Panc1 (cell line): Measurements from ENCODE around the gene PSMD12. TPM values are rescaled to one million over a fixed set of nuclear protein-coding genes. Genes with fewer than 3 reads are reported as not detected.

Experiments
- ATAC-seq: fragments of 200-7000 bp; cut with Tn5 transposase; 2 replicates; pipeline ENCODE4 v1.9.1; 2020; ENCODE audit warnings: mild to moderate bottlenecking, moderate library complexity
- BruUV-seq: library from RNA; stranded (reverse); fragments of 400-500 nt; replicated peaks from 2 replicates; lab custom pipeline; 2021; lab: Mats Ljungman, UMichigan
- CTCF ChIA-PET: fragments of 300-600 bp; sonication (Branson Sonifier 250); formaldehyde crosslinking; loops from one replicate; lab custom pipeline; 2022; ENCODE audit warnings: antibody characterized with exemption; lab: Charles Lee
- POLR2A ChIA-PET: fragments of 300-600 bp; sonication (Branson Sonifier 250); formaldehyde crosslinking; loops from one replicate; lab custom pipeline; 2022; ENCODE audit warnings: antibody characterized with exemption; lab: Charles Lee
- DNase-seq: peaks from one replicate; pipeline ENCODE4 v3.0.0-alpha.2; 2010; ENCODE audit warnings: low read depth, low spot score
- H3K27ac ChIP-seq: 2 replicates; pipeline ENCODE4 v1.5.1; 2011; ENCODE audit warnings: mild to moderate bottlenecking, low read length, inconsistent platforms
- H3K27me3 ChIP-seq: fragments of 200-500 bp; sonication (Bioruptor generic); 2 replicates; pipeline ENCODE4 v1.6.0; 2014; ENCODE audit warnings: low read length, inconsistent platforms; ENCODE audit not compliant: control insufficient read depth, insufficient read depth
- H3K36me3 ChIP-seq: fragments of 200-500 bp; sonication (Bioruptor generic); 2 replicates; pipeline ENCODE4 v1.5.1; 2014; ENCODE audit warnings: inconsistent platforms, mild to moderate bottlenecking, low read length, moderate library complexity; ENCODE audit not compliant: control insufficient read depth, insufficient read depth
- H3K4me1 ChIP-seq: 2 replicates; pipeline ENCODE4 v1.5.1; 2011; ENCODE audit warnings: inconsistent platforms, mild to moderate bottlenecking, low read length, moderate library complexity; ENCODE audit not compliant: control insufficient read depth, insufficient read depth
- H3K4me3 ChIP-seq, 2 experiments: 2 replicates each; pipeline ENCODE4 v1.5.1; 2011 to 2012; ENCODE audit warnings: low read depth in 2 of 2, low read length in 2 of 2, mild to moderate bottlenecking in 2 of 2, inconsistent platforms in 1 of 2, moderate library complexity in 1 of 2
- H3K9me3 ChIP-seq: fragments of 200-500 bp; sonication (Bioruptor generic); 2 replicates; pipeline ENCODE4 v1.5.1; 2014; ENCODE audit warnings: low read depth, mild to moderate bottlenecking, inconsistent platforms, low read length, moderate library complexity; ENCODE audit not compliant: control insufficient read depth, insufficient read depth
- POLR2AphosphoS5 ChIP-seq: IDR thresholded peaks from 2 replicates; pipeline ENCODE4 v1.6.1; 2012; ENCODE audit warnings: mild to moderate bottlenecking, low read depth, low read length, moderate library complexity
- SIN3A ChIP-seq: IDR thresholded peaks from 2 replicates; pipeline ENCODE4 v1.6.1; 2012; ENCODE audit warnings: low read depth, mild to moderate bottlenecking, low read length, moderate library complexity, borderline replicate concordance; ENCODE audit not compliant: insufficient read depth
- TCF7L2 ChIP-seq: IDR thresholded peaks from 2 replicates; pipeline ENCODE4 v1.6.1; 2011; ENCODE audit warnings: mild to moderate bottlenecking, low read depth, low read length, inconsistent platforms
- in situ Hi-C: cut with HindIII; loops from 2 replicates; pipeline ENCODE4 v1.10.0; 2016; ENCODE audit warnings: low sequenced_read_pairs, low pct_unique_long_range_greater_than_20kb
- intact Hi-C: fragments of 100-400 bp; cut with micrococcal nuclease; formaldehyde crosslinking; loops from one replicate; pipeline ENCODE4 v1.10.0; 2022; ENCODE audit not compliant: unreplicated experiment
- total RNA-seq: library from RNA; stranded (reverse); gene quantifications from one replicate; pipeline ENCODE4 v1.2.1, GENCODE V29; 2021; ENCODE audit not compliant: unreplicated experiment
- TF ChIP-seq, protein P1 (sequence below), 2 experiments: IDR thresholded peaks; 2 replicates each; pipeline ENCODE4 v1.6.1; 2011 to 2012; ENCODE audit warnings: low read depth in 2 of 2, control low read depth in 1 of 2, low read length in 1 of 2, mild to moderate bottlenecking in 1 of 2, moderate library complexity in 1 of 2; ENCODE audit not compliant: insufficient read depth in 1 of 2
- TF ChIP-seq, protein P2 (sequence below): fragments of 450-650 bp; IDR thresholded peaks from 2 replicates; pipeline ENCODE4 v1.5.1; 2017; ENCODE audit warnings: mild to moderate bottlenecking

Gene PSMD12
- total RNA-seq, 1 experiment from 2014 or later, result 50.2 TPM

DNA sequence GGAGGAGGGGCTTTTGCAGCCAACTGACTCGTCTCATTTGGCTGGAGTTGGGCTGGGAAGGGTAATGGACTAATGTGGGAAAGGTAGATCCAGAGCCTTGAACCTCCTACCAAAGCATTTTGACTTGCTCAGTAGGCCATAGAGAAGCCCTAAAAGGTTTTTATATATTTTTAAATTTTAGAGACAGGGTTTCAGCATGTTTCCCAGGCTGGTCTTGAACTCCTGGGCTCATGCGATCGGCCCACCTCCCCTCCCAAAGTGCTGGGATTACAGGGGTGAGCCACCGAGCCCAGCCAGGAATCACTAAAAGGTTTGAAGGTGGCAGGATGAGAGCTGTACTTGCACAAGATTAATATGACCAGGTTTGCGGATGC lies 8.7 kb upstream of the PSMD12 start:
- CTCF ChIA-PET, result interaction anchor here (1.0 kb wide), 2 partner anchors 240 to 255 kb away, joined by 3 to 5 read pairs; no protein-coding TSS in a partner anchor
- H3K4me1 ChIP-seq, result peaks cover 12% of the 10 kb centered on the region
- H3K9me3 ChIP-seq, result no peaks in the 10 kb centered on the region
- H3K4me3 ChIP-seq, result peak overlapping the region in 1 of 2 experiments; percentile 28; a peak in 1 of 4 replicates
- H3K36me3 ChIP-seq, result peaks cover 4% of the 10 kb centered on the region
- no peak for DNase-seq
- no peak for TF ChIP-seq SIN3A
- no peak for TF ChIP-seq POLR2AphosphoS5
- TF ChIP-seq, protein P1, sequence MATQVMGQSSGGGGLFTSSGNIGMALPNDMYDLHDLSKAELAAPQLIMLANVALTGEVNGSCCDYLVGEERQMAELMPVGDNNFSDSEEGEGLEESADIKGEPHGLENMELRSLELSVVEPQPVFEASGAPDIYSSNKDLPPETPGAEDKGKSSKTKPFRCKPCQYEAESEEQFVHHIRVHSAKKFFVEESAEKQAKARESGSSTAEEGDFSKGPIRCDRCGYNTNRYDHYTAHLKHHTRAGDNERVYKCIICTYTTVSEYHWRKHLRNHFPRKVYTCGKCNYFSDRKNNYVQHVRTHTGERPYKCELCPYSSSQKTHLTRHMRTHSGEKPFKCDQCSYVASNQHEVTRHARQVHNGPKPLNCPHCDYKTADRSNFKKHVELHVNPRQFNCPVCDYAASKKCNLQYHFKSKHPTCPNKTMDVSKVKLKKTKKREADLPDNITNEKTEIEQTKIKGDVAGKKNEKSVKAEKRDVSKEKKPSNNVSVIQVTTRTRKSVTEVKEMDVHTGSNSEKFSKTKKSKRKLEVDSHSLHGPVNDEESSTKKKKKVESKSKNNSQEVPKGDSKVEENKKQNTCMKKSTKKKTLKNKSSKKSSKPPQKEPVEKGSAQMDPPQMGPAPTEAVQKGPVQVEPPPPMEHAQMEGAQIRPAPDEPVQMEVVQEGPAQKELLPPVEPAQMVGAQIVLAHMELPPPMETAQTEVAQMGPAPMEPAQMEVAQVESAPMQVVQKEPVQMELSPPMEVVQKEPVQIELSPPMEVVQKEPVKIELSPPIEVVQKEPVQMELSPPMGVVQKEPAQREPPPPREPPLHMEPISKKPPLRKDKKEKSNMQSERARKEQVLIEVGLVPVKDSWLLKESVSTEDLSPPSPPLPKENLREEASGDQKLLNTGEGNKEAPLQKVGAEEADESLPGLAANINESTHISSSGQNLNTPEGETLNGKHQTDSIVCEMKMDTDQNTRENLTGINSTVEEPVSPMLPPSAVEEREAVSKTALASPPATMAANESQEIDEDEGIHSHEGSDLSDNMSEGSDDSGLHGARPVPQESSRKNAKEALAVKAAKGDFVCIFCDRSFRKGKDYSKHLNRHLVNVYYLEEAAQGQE (IDR thresholded peaks at IDR 0.05; ENCODE audit: insufficient read depth in 1 of 2, low read depth in 2 of 2, low read length in 1 of 2), result no peak
- no peak for TF ChIP-seq TCF7L2
- TF ChIP-seq, protein P2, sequence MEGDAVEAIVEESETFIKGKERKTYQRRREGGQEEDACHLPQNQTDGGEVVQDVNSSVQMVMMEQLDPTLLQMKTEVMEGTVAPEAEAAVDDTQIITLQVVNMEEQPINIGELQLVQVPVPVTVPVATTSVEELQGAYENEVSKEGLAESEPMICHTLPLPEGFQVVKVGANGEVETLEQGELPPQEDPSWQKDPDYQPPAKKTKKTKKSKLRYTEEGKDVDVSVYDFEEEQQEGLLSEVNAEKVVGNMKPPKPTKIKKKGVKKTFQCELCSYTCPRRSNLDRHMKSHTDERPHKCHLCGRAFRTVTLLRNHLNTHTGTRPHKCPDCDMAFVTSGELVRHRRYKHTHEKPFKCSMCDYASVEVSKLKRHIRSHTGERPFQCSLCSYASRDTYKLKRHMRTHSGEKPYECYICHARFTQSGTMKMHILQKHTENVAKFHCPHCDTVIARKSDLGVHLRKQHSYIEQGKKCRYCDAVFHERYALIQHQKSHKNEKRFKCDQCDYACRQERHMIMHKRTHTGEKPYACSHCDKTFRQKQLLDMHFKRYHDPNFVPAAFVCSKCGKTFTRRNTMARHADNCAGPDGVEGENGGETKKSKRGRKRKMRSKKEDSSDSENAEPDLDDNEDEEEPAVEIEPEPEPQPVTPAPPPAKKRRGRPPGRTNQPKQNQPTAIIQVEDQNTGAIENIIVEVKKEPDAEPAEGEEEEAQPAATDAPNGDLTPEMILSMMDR, result no peak
- intact Hi-C loops (loop anchor here (2.0 to 5.0 kb wide), 2 partner anchors 227 to 314 kb away; no protein-coding TSS in a partner anchor), in situ Hi-C loops (no loop called here)
- no peak for ATAC-seq
- POLR2A ChIA-PET, result no interaction called here
- peak overlapping the region; percentile 63; the same call in 1 of the 2 replicates for H3K27ac ChIP-seq
- H3K27me3 ChIP-seq, result no peaks in the 10 kb centered on the region
- BruUV-seq, result no TSS peak

DNA sequence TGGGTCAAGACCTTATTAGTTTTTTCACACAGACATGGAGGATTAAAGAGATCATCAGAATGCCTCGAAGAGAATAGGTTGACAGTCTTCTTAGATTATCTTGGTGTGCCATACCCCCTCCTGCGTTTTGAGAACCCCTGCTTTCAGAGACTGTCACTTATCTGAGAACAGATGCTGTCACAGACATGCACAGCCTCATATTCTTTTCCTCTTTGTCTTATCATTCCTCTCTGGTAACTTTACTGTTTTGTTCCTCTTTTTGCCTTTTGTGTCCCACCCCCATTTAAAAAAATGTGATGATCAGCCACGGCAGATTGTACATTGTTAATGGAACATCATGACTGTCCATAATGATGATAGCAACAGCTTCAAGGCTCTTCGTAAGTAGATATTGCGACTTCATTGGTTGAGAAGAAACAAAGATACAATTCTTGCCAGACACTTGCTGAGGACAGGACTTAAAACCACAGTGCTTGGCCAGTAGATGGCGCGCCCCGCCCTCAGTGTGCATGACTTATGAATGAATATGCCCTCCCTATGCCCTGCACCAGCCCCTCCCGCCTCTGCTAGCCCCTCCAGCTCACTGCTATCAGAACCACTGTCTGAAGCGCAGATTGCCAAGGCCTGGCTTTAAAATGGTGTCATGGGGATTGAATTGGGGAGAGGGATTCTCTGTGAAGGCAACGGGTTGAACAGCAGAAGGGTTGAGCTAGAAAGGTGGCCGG lies 8.1 kb upstream of the PSMD12 start:
- POLR2A ChIA-PET, result no interaction called here
- TF ChIP-seq TCF7L2 (no peak), SIN3A (no peak), POLR2AphosphoS5 (no peak)
- TF ChIP-seq, protein P1 (IDR thresholded peaks at IDR 0.05; ENCODE audit: insufficient read depth in 1 of 2, low read depth in 2 of 2, low read length in 1 of 2), result no peak
- TF ChIP-seq, protein P2, result peak; percentile 90
- peak; percentile 74 for ATAC-seq
- CTCF ChIA-PET, result interaction anchor here (0.7 to 1.0 kb wide), 4 partner anchors 13 to 256 kb away, joined by 3 to 7 read pairs (median 4); no protein-coding TSS in a partner anchor
- no peak for DNase-seq
- peaks cover 12% of the 10 kb centered on the region for H3K4me1 ChIP-seq
- peak overlapping the region in 1 of 2 experiments; percentile 28; a peak in 1 of 4 replicates for H3K4me3 ChIP-seq
- intact Hi-C loops (loop anchor here (2.0 to 5.0 kb wide), 2 partner anchors 228 to 314 kb away; no protein-coding TSS in a partner anchor), in situ Hi-C loops (no loop called here)
- BruUV-seq, result no TSS peak
- H3K27me3 ChIP-seq, result no peaks in the 10 kb centered on the region
- H3K9me3 ChIP-seq, result no peaks in the 10 kb centered on the region
- peaks cover 4% of the 10 kb centered on the region for H3K36me3 ChIP-seq
- H3K27ac ChIP-seq, result peak overlapping the region; percentile 63; the same call in 1 of the 2 replicates
